ENCODE measurements around the gene FBXO5. TPM values are rescaled to one million over a fixed set of nuclear protein-coding genes. Genes with fewer than 3 reads are reported as not detected.

Gene FBXO5
- total RNA-seq, 6 experiments from 2014 or later: 0.97 to 3.0 (median 2.5) TPM

DNA sequence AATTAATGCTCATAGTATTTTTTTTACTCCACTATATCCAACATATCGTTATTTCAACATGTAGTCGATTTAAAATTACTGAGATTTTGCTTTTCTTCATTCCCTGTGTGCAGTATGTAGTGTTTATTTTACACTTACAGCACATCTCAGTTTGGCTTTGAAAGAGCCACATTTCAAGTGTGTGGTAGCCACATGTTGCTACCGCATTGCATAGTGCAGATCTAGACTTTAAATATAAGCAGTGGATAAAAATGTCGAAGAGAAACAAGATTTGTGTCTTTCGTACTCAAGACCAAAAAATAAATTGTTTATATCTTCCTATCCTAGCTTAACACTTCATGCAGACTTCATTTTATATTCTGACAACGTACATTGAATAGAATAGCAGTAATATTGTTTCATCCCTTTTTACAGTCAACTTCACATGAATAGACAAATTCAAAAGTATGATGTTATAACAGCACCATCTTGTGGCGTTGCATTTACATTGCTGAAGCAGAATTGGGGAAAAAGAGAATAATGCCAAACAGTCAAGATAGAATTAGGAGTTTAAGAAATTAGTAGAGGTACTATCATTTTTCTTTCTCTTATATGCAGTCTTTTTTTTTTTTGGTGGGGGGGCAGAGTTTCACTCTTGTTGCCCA is 29.9 kb downstream of the FBXO5 start:
- intact Hi-C loops (cut with DNase I): no loop called here
- Histone ChIP-seq H3K27ac (no peak overlapping the region), H3K4me3 (no peak overlapping the region), H3K36me3 (no peaks in the 10 kb centered on the region), H3K9me3 (no peaks in the 10 kb centered on the region), H3K4me1 (peaks cover 0 to 5% (median 0%) of the 10 kb centered on the region in 4 donors), H3K27me3 (no peaks in the 10 kb centered on the region)
- peak in 3 of 4 donors; percentile 57 to 66 (median 57) for ATAC-seq
- DNase-seq: no peak
- WGBS (ENCODE audit: insufficient coverage, low coverage, low lambda C conversion rate, missing lambda C conversion rate): 55% methylated on average over 7 of the region's 7 CpGs
- TF ChIP-seq, protein P1, sequence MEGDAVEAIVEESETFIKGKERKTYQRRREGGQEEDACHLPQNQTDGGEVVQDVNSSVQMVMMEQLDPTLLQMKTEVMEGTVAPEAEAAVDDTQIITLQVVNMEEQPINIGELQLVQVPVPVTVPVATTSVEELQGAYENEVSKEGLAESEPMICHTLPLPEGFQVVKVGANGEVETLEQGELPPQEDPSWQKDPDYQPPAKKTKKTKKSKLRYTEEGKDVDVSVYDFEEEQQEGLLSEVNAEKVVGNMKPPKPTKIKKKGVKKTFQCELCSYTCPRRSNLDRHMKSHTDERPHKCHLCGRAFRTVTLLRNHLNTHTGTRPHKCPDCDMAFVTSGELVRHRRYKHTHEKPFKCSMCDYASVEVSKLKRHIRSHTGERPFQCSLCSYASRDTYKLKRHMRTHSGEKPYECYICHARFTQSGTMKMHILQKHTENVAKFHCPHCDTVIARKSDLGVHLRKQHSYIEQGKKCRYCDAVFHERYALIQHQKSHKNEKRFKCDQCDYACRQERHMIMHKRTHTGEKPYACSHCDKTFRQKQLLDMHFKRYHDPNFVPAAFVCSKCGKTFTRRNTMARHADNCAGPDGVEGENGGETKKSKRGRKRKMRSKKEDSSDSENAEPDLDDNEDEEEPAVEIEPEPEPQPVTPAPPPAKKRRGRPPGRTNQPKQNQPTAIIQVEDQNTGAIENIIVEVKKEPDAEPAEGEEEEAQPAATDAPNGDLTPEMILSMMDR (IDR thresholded peaks at IDR 0.05): peak; percentile 42 to 59 (median 56)
- TF ChIP-seq POLR2A (IDR thresholded peaks at IDR 0.05): no peak

DNA sequence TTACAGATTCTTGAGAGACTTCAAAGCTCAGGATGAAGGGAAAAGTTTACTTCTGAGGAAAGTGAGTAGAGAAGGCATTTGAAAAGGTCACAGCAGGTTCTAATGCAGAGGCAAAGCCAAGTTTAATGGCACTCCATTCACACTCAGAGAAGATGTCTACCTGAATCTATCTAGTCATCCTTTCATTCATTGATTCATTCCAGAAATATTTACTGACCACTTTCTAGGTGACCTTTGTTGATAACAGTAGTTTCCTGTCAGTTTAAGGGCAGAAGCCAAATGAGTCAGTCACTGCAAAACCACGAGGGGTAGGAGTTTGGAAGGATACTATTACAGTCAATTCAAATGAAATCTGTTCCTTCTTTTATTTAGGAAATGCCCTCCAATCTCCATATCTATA is 30.8 kb downstream of the FBXO5 start:
- no peaks in the 10 kb centered on the region for H3K9me3 ChIP-seq
- no peak overlapping the region for H3K4me3 ChIP-seq
- peak in 1 of 4 donors; percentile 82 for ATAC-seq
- H3K27me3 ChIP-seq: no peaks in the 10 kb centered on the region
- H3K27ac ChIP-seq: no peak overlapping the region
- H3K4me1 ChIP-seq: peaks cover 0 to 5% (median 0%) of the 10 kb centered on the region in 4 donors
- intact Hi-C loops (cut with DNase I): no loop called here
- TF ChIP-seq, protein P1 (IDR thresholded peaks at IDR 0.05): no peak
- no peak for TF ChIP-seq POLR2A (IDR thresholded peaks at IDR 0.05)
- WGBS (ENCODE audit: insufficient coverage, low coverage, low lambda C conversion rate, missing lambda C conversion rate): 0% methylated on average over 1 of the region's 1 CpG
- no peak for DNase-seq
- no peaks in the 10 kb centered on the region for H3K36me3 ChIP-seq

DNA sequence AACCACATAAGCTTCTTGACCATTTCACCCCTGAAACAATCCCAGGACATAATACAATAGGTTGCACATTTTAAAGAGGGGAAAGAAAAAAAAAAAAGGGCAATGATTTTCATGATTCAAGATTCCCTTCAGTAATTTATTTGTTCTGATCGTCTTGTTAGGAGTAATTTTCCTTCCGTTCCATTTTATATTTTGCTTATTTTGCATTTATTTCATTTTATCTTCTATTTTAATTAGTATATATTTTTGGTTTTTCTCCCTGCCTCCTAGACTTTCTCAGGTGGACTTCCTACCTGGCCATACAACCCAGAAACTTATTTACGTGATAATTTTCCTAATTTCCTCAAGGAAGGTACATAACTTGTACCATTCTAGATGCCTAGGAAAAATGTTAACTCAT is 32.6 kb downstream of the FBXO5 start:
- no peaks in the 10 kb centered on the region for H3K27me3 ChIP-seq
- TF ChIP-seq POLR2A (IDR thresholded peaks at IDR 0.05): no peak
- TF ChIP-seq, protein P1 (IDR thresholded peaks at IDR 0.05): no peak
- intact Hi-C loops (cut with DNase I): no loop called here
- no peak for DNase-seq
- ATAC-seq: no peak
- no peak overlapping the region for H3K27ac ChIP-seq
- H3K4me1 ChIP-seq: peaks cover 0 to 5% (median 0%) of the 10 kb centered on the region in 4 donors
- whole genome bisulfite sequencing (ENCODE audit: insufficient coverage, low coverage, low lambda C conversion rate, missing lambda C conversion rate): 39% methylated on average over 3 of the region's 3 CpGs
- H3K9me3 ChIP-seq: no peaks in the 10 kb centered on the region
- H3K4me3 ChIP-seq: no peak overlapping the region
- H3K36me3 ChIP-seq: no peaks in the 10 kb centered on the region

DNA sequence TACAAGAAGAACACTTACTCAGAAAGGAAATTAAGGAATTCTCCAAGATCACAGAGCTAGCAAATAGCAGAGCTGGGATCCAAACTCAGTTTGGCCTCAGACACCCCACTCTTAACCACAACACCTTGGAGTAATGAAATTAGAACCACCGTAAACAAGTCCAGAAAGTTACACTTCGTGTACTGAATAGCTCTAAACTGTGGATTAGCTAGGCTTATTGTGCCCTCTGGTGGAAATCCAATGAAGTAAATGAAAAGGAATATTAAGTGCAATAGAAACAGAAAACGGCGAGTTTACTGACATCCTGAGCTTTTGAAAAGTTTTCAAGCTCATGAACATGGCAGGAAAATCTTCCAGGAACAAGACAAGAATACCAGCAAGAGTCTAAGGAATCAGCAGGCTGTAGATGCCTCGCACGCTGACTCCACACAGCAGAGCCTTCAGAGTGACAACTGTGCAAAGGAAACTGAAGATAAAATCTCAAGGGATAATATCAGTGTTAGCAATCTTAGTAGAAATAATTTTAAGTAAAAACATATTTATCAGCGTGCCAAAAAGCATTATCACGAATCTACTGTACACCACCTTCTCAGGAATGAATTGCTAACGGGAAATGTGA is 34.6 kb downstream of the FBXO5 start:
- 14% methylated on average over 9 of the region's 9 CpGs for WGBS (ENCODE audit: insufficient coverage, low coverage, low lambda C conversion rate, missing lambda C conversion rate)
- ATAC-seq (peak; percentile 75 to 88 (median 83)), DNase-seq (no peak)
- Histone ChIP-seq H3K36me3 (no peaks in the 10 kb centered on the region), H3K27ac (no peak overlapping the region), H3K9me3 (no peaks in the 10 kb centered on the region), H3K4me3 (no peak overlapping the region), H3K4me1 (peaks cover 0 to 5% (median 0%) of the 10 kb centered on the region in 4 donors), H3K27me3 (no peaks in the 10 kb centered on the region)
- intact Hi-C loops (cut with DNase I): no loop called here
- TF ChIP-seq, protein P1 (IDR thresholded peaks at IDR 0.05): peak; percentile 60 to 70 (median 68)
- TF ChIP-seq POLR2A (IDR thresholded peaks at IDR 0.05): no peak

Data from right lobe of liver (tissue), 6 donors.